LNCaP clone FGC (cell line): ENCODE data around the gene ARSI.

Experiments used
- DNase-seq: peaks from one replicate; pipeline ENCODE4 v3.0.0-alpha.2; 2011; ENCODE audit warnings: low read depth
- H3K4me3 ChIP-seq: 2 replicates; pipeline ENCODE4 v1.5.1; 2011; ENCODE audit warnings: mild to moderate bottlenecking, low read depth, low read length, control low read depth
- TF ChIP-seq, protein P1 (sequence below): IDR thresholded peaks from 2 replicates; pipeline ENCODE4 v1.5.1; 2012; ENCODE audit warnings: mild to moderate bottlenecking; ENCODE audit not compliant: control insufficient read depth, insufficient read depth; ENCODE audit errors: extremely low read depth

Gene ARSI

DNA sequence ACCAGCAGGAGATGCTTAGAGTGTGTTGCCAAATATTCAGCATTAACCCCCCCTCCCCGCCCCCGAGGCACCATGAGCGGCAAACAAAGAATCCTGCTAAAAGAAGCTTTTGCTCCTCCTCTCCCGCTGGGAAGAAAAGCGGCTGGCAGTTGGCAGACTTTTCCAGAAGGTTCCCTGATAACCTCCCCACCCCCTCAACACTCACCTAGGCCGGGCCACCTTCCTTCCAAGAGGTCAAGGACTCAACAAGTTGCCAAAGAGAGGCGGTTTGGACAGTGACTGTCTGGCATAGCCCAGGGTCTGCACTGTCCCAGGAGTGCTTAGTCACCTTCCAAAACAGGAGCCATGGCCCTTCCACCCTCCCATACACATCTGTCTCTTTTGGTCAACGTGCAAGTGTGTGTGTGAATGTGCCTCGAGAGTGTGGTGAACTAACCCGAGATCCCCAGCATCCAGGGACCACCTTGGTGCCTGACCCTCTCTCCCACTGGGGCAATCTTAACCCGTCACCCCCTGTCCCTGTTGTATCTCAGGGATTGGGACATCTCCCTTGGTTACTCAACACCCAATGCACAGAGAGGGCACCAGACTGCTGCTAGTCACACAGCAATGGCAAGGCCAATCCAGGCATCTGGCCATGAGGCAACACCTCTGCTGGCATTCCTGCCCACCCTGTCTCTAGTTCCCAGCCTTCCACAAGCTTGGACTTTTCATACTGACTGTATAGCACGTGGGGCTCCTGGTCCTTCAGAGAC is 32.0 kb downstream of the ARSI start:
- DNase-seq, result no peak
- H3K4me3 ChIP-seq, result no peak overlapping the region
- TF ChIP-seq, protein P1, sequence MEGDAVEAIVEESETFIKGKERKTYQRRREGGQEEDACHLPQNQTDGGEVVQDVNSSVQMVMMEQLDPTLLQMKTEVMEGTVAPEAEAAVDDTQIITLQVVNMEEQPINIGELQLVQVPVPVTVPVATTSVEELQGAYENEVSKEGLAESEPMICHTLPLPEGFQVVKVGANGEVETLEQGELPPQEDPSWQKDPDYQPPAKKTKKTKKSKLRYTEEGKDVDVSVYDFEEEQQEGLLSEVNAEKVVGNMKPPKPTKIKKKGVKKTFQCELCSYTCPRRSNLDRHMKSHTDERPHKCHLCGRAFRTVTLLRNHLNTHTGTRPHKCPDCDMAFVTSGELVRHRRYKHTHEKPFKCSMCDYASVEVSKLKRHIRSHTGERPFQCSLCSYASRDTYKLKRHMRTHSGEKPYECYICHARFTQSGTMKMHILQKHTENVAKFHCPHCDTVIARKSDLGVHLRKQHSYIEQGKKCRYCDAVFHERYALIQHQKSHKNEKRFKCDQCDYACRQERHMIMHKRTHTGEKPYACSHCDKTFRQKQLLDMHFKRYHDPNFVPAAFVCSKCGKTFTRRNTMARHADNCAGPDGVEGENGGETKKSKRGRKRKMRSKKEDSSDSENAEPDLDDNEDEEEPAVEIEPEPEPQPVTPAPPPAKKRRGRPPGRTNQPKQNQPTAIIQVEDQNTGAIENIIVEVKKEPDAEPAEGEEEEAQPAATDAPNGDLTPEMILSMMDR, result no peak

GRCh38 chr5:150266871-150267291 is 35.8 kb downstream of the ARSI start:
- TF ChIP-seq, protein P1, result no peak

GRCh38 chr5:150265870-150266383 is 36.8 kb downstream of the ARSI start:
- no peak overlapping the region for H3K4me3 ChIP-seq
- no peak for DNase-seq
- TF ChIP-seq, protein P1, result no peak

More at GRCh38 chr5:150266871-150267291, 35.8 kb downstream of the ARSI start:
- no peak overlapping the region for H3K4me3 ChIP-seq
- no peak for DNase-seq

DNA sequence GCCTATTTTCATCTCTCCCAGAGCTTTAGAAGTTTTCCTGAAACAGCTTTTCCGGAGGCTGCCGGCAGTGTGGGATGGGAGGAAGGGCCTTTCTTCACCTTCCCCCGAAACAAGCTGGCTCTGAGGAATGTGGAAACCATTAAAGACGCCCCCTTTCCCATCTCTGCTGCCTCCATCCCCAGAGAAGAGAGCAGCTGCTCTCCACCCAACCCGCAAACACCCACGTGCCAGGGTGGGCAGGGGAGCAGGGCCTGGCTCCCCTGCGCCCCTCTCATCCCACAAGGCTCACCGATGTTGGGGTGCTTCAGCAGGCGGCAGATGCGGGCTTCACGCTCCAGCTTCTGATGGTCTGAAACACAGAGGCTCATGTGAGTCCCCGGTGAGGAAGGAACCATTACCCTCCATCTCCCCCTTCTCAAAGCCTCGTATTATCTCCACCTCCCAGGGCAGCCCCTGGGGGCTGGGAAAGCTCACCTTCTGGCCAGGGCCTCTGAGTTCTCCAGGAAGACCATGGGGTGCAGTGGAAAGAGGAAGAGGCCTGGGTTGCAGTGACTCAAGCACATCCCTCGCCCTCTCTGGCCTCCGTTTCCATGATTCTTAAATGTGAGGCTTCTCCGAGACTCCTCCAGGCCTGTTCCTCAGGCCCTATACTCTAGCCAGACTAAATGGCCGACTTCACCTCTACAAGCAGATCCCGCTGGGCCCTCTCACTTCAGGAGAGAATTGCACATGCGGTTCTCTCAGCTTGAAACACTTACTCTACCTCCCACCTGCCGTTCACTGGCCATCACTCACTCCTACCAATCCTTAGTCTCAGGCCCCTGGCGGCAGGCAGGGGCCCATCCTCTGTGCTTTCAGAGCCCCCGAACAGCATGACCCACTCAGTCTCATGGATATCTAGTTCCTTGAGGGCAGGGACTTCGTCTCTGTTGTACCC is 37.8 kb downstream of the ARSI start:
- no peak overlapping the region for H3K4me3 ChIP-seq
- TF ChIP-seq, protein P1, result no peak
- DNase-seq, result no peak

DNA sequence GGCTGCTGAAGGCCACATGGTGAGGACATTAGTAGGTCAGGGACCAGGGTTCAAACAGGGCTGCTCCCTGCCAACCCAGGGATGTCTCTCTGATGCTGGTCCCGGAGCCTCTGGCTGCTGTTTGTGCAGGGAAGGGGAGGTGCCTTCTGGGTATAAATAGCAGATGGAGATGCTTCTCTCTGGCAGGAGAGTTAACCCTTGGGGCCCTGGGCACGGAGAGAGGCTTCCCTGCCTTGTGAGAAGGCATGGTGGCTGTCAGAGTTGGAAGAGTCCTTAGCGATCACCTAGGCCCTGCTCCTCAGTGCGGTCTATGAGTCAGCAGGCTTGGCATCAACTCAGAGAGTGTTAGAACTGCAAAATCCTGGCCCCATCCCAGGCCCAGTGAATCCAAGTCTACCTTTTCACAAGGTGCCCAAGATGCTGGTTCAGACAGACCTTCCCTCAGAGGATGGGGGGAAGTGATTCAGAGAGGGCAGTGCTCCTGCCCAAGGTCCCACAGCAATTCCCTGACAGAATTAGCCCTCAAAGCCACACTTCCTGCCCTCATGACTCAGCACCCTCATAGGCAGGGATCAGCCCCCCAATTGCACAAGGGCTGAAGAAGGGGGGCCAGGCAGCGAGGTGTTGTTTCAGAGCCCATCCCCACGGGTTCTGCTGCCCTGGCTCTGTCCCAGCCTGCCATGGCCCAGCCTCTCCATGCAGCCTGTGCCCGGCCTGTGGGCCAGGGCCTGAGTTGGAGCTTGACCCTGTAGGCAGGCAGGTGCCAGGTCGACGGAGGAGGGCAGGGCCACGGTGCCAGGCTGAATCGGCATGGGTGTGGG is 38.7 kb downstream of the ARSI start:
- TF ChIP-seq, protein P1, result no peak
- no peak overlapping the region for H3K4me3 ChIP-seq
- peak; percentile 72 for DNase-seq

DNA sequence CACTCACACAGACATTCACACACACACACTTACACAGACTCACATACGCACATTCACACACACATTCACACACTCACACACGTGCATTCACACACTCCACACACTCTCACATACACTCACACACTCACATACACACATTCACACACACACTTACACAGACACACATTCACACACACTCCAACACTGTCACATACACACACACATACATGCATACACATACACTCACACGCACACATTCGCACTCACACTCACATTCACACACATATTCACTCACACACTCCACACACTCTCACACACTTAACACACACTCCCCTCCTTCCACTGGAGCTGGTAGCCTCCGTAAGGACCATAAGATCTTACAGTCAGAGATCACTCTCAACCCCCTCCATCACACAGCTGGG is 39.3 kb downstream of the ARSI start:
- TF ChIP-seq, protein P1, result no peak
- no peak overlapping the region for H3K4me3 ChIP-seq
- DNase-seq, result no peak
